Fibroblast of gingiva (primary cell): ENCODE measurements around the gene CDV3.
"Not testable (repeated sequence)": the region's sequence is repeated elsewhere in the genome, so short reads cannot be mapped to it uniquely, and the experiment has no call there.

ENCODE experiments used
- DNase-seq: peaks from one replicate; pipeline ENCODE4 v3.0.0-alpha.2; 2011; ENCODE audit warnings: low read depth

Gene CDV3

GRCh38 chr3:133573629-133574194 lies at the start of gene CDV3:
TSS of gene CDV3 (plus strand) at chr3:133573686. CDS start at chr3:133574045, 359 bp downstream.
- no peak for DNase-seq

GRCh38 chr3:133523758-133524157 lies 49.7 kb upstream of the CDV3 start:
- not testable (repeated sequence) for DNase-seq

- peak; percentile 19 for DNase-seq
Measured at GRCh38 chr3:133525435-133525834, 48.1 kb upstream of the CDV3 start.

- no peak for DNase-seq
Measured at GRCh38 chr3:133527081-133527715, 46.3 kb upstream of the CDV3 start.

GRCh38 chr3:133529809-133530208 lies 43.7 kb upstream of the CDV3 start:
- DNase-seq: no peak

GRCh38 chr3:133531981-133532380 lies 41.5 kb upstream of the CDV3 start:
- peak; percentile 63 for DNase-seq

- DNase-seq: no peak
Measured at GRCh38 chr3:133532951-133533350, 40.5 kb upstream of the CDV3 start.

GRCh38 chr3:133535971-133536881 lies 37.3 kb upstream of the CDV3 start:
- peak; percentile 89 for DNase-seq

- not testable (repeated sequence) for DNase-seq
Measured at GRCh38 chr3:133537131-133537530, 36.4 kb upstream of the CDV3 start.

- no peak for DNase-seq
Measured at GRCh38 chr3:133538154-133538553, 35.3 kb upstream of the CDV3 start.

GRCh38 chr3:133540896-133541674 lies 32.4 kb upstream of the CDV3 start:
- DNase-seq: peak; percentile 61

GRCh38 chr3:133542871-133543270 lies 30.6 kb upstream of the CDV3 start:
- no peak for DNase-seq

- DNase-seq: not testable (repeated sequence)
Measured at GRCh38 chr3:133544983-133545382, 28.5 kb upstream of the CDV3 start.

- DNase-seq: peak; percentile 85
Measured at GRCh38 chr3:133547432-133548041, 25.9 kb upstream of the CDV3 start.

GRCh38 chr3:133548090-133548489 lies 25.4 kb upstream of the CDV3 start:
- DNase-seq: peak; percentile 35

- DNase-seq: no peak
Measured at GRCh38 chr3:133549565-133549964, 23.9 kb upstream of the CDV3 start.

- not testable (repeated sequence) for DNase-seq
Measured at GRCh38 chr3:133551589-133551988, 21.9 kb upstream of the CDV3 start.

- no peak for DNase-seq
Measured at GRCh38 chr3:133561679-133562078, 11.8 kb upstream of the CDV3 start.

GRCh38 chr3:133562376-133562775 lies 11.1 kb upstream of the CDV3 start:
- DNase-seq: no peak

- DNase-seq: peak; percentile 88
Measured at GRCh38 chr3:133563186-133563591, 10.3 kb upstream of the CDV3 start.

GRCh38 chr3:133563816-133564215 lies 9.7 kb upstream of the CDV3 start:
- no peak for DNase-seq
